ENCODE results near the gene TPRG1.
A peak's percentile ranks its signal among the peaks of the same experiment; 100 is the strongest.

The TPRG1 gene

DNA sequence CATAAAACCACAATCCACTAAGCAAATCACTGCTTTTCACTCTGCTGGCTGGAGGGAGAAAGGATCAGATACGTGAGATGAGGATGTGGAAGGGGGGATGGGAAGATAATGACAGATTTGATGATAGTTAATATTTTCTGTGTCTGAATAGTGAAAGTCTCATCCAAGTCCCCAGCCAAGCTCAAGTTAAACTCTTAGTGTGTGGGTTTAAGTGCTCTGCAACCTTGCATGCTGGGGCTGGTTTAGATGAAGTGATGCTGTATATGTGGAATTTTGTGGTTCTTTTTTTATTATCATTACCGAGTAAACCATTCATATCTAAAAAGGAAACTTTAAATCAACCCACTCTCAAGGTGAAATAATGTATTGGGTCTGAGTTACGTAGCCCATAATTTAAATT is 111.0 kb downstream of the TPRG1 start:
- DNase-seq, result no peak

DNA sequence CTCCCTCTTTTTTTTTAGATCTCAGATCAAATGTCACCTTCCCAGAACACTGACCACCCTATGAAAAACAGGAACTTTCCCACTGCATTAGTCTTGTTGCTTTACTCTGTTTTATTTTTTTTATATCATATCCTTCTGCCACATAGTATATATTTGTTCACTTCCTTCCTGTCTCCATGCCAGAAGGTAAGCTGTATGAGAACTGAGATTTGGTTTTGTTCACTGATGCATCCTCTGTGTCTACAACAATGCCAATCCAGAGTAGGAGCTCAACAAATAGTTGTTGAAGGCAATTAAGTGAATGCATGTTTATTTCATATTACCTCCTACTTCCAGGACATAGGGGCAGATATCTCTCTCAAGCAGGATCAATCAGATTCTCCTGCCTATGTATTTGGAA is 114.4 kb downstream of the TPRG1 start:
- DNase-seq, result no peak

DNA sequence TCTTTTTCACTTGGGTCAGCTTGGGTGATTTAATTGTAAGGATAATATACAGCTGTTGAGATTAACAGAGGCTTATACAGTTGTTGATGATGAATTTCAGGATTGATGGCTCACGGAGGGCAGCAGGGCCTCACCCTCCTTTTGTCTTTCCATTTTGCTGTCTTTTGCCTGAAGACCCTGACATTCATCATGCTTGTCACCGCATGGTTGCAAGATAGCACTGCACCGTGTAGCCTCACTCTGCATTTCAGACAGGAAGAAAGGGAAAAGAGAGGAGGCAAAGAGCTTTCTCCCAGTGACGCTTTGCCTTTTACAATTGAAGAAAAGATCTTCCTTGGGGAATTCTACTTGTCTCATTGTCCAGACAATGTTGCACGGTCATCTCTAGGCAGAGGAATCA is 115.1 kb downstream of the TPRG1 start:
- no peak for DNase-seq

DNA sequence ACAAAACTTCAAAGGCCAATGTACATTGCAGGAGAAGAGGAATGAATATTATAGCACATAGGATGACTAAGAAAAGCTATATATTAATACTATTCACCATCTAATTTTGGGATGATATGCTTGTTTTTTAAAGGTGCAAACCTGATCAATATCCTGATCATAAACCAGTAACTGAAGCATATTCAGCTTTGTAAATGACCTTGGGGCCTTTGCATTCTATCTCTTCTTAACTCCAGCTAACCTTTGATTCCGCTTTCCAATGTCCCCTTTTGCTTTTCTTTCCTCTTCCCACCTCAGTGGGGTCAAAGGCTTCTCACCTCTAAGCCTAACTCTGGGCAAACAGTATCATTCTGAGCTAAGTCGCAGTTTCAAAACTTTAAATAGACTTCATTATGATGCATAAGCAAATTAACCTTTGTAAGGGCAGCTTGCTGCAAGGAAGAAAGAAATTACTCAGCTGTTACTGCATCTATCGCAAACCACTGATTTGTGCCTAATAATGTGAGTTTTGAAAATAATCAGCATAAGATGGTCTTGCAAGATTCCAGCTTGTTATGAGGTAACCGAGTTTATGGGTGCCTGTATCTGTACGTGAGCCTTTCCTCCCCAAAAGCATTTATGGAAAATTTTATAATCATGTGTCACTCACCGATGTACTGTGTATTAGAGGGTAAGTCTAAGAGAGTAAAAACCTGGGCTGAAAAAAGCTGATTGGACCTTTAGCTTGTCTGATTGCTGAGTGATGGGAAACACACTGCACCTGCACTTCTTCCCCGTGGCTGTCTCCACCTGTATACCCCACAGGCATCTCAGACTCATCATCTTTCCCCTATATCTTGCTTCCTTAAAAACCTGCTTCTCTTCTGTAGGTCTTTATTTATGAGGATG is 116.8 kb downstream of the TPRG1 start:
- DNase-seq, result no peak

- no peak for DNase-seq
Observed at GRCh38 chr3:189289251-189289650, 117.5 kb downstream of the TPRG1 start.

GRCh38 chr3:189292667-189293484 is 121.1 kb downstream of the TPRG1 start:
- DNase-seq, result no peak

- DNase-seq, result no peak
Observed at GRCh38 chr3:189294649-189295048, 122.9 kb downstream of the TPRG1 start.

- no peak for DNase-seq
Observed at GRCh38 chr3:189295089-189295488, 123.3 kb downstream of the TPRG1 start.

DNA sequence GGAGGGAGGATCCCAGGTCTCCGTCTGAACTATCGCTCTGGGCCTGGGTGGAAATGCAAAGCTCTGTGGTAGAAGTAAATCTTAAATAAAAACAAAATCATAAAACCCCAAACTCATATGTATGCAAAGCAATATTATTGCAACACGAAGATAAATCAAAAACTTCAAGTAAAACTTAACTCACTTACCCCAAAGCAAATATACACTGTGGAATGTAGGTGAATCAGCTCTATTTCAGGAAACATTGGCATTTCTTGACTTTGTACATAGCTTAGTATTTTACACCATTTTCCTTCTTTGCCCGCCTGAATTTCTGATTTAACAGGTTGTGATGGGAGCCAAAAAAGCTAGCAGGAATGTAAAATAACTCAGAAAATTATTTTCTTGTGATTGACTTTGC is 126.2 kb downstream of the TPRG1 start:
- no peak for DNase-seq

DNA sequence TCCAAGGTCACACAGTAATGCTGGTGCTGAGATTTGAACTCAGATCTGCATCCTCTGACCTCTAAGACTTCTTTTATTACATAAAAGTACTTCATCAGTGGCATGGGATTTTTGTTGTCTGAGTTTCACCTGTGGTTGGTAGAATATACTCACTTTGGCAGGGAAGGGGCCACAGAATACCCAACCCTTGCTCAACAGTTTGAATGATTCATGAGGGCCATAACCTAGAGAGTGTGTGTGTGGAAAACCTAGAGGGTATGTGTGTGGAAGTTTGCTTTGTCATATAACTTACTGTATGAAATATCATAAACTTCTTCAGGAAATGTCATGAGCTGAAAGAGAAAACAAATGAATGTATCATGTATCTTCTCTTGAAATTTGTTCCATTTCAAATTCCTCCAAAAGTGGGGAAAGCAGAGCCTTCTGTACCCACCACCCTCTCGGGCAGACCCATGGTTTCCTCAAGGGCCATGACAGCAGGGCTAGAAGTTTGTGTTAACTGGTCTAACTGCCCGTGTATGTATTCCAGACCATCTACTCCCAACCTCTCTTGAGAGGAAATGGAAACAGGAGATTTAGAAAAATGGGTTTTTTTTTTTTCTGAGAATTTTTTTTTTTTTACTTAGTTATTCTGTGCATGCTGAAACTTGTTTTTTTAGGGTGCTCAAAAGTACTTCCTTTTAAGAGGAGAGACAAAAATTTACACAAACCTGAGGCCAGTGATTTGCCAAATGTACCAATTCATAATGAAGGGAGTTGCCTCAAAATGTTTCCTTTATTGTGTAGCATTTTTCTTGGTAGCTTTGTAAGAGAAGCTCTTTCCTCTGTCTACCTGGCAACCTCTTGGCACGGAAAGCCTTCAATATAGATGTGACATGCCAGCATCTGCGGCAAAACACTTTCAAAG is 127.0 kb downstream of the TPRG1 start:
- DNase-seq, result no peak

DNA sequence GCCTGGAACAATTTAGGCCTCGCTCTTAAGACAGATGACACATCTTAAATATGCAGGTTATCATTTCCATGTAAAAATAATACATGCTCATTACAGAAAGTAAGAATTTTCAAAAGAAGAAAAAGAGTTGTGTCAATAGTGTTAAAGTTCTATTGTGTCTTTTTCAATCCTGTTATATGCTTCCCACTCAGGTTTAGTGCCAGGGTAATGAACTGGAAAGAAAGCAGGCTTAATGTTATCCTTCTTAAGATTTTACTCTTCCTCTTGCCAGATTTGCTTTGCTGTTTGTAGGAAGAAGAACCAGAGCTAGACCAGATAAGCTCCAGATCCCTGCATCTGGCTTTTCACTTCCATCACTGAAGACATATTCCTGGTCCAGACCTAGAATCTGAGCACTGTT is 128.6 kb downstream of the TPRG1 start:
- no peak for DNase-seq

- DNase-seq, result no peak
Observed at GRCh38 chr3:189301479-189301878, 129.7 kb downstream of the TPRG1 start.

- no peak for DNase-seq
Observed at GRCh38 chr3:189303584-189303983, 131.8 kb downstream of the TPRG1 start.

DNA sequence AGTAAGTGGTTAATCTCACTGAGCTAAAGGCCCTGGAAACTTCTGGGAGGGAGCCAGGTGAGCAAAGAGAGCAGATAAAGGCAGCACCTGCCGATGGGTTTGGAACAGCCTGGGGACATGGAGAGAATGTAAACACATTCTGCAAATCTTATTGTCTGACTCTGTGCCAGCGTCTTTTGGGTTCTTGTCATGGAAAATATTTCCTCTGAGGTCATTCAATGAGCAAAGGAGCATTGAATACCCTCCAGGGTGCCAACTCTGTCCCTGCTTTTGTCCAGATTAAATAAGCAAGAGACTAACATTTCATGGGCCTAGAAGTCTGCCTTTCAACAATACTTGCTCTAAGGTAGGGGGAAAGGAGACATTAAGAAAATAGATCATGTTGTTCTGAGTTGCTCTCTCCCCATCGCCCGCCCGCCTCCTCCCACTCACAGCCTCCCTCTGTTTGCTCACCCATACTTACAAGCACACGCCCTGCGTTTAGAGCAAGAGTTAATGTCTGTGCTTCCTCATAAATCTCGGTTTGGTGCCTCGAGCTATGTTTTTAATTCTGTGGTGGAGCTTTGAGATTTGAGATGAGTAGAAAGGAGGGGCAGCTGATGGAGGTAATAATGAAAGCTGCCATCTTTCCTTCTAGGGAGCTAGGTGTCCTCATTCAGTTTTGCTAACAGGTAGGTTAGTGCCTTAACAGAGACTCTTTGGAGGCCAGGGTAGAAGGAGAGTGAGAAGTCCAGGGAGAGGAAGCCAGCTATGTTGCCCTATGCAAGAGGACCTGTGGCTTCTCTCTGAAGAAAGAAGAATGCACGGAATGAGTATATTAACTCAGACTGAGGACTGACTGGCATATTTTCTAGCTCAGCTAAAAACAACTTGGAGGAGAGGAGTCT is 132.9 kb downstream of the TPRG1 start:
- peak; percentile 26 for DNase-seq

DNA sequence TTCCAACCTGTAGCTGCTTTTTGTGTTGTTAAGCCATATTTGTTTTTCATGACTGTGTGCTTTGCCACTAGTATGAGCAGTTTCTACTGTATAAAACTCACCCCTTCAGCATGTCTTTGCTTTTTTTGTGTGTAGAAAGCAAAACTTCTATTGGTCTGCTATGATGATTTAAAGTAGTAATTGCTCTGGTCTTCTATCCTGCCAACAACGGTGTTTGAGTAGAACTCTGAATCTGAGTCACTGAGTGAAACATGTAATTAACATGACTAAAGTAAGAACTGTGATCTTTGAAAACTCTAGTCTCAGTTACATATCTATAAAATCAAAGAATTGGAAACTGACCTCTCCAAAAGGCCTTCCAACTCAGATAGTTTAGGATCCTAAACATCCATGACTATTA is 133.6 kb downstream of the TPRG1 start:
- no peak for DNase-seq

DNA sequence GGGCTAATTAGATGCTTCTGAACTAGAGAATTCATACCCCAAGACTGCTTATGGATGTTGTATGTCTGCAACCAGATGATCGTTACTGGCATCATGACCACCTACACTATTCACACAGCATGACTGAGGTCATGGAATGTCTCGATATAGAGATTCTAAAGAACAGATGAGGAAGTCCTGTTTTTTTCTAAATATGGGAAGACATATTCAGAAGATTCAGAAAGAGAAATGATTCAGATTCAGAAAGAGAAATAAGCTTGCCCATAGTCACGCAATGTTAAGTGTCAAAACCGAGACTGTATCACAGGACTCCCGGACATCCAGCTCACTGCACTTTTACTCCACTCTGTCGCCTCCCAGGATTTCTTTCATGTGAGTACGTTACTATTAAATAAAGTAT is 136.2 kb downstream of the TPRG1 start:
- no peak for DNase-seq

DNA sequence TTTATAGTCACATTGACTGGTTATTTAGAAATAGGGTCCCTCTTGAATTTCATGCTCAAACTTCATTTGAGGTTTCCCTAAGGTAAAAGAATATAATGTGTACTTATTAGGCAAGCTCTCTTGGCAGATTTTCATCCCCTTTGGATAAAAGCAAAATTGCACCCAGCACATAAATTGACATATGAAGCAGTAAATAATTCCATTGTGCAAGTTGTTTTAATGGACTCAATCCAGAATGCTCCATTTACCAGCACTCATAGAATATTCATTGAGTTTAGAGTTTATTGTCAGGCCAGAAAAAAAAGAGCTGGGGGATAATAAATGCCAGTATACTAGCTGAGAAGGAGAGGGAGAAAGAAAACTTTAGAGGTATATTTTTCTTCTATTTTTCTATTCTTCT is 136.8 kb downstream of the TPRG1 start:
- DNase-seq, result no peak

GRCh38 chr3:189309400-189309975 is 137.7 kb downstream of the TPRG1 start:
- DNase-seq, result no peak

GRCh38 chr3:189311521-189311920 is 139.8 kb downstream of the TPRG1 start:
- DNase-seq, result no peak

DNA sequence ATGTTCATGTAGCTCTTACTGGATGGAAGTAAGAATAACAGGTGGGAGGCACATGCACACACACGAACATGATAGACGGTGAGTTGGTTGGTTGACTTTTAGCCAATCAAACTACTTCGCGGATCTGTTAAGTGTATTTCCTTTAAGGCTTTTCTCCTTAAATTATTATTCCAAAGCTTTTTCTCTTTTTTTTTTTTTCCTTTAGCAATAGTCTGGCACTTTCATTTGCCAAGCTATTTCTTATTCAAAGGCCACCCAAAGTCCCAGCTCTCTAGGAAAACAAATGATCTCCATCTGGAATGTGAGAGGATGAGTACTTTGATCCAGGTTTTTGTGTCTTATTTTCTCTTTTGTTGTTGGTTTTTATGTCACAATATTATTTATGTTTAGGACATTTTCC is 141.1 kb downstream of the TPRG1 start:
- DNase-seq, result no peak
